ENCODE data around the gene SMG1. TPM values are rescaled to one million over a fixed set of nuclear protein-coding genes. Genes with fewer than 3 reads are reported as not detected.

SMG1 gene
- total RNA-seq, 3 donors from 2014 or later = 107 to 132 (median 110) TPM

DNA sequence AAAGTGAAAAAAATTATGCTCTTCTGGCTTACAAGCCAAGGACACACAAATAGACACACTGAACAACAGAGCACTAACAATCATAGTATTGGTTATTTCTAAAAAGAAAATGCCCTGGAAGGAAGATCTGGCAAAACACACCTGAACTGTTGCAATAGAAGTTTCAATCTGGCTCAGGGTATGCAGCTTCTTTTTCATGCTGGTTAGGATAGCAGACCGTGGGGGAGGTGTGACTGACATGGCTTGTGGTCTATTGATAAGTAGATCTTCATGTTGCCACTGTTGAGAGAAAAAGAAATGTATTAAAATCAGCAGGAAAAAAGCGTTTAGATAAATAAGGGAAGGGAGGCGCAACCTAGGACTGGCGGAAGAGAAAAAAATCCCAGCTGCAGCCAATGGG, 98.3 kb downstream of the SMG1 start:
- intact Hi-C loops (cut with DNase I; ENCODE audit: low total_unique reads) = no loop called here
- Histone ChIP-seq H3K27ac (no peak overlapping the region), H3K36me3 (no peaks in the 10 kb centered on the region), H3K4me3 (no peak overlapping the region), H3K27me3 (no peaks in the 10 kb centered on the region), H3K4me1 (no peaks in the 10 kb centered on the region), H3K9me3 (no peaks in the 10 kb centered on the region)
- DNase-seq (ENCODE audit: low spot score in 2 of 2) = no peak
- TF ChIP-seq, protein P1, sequence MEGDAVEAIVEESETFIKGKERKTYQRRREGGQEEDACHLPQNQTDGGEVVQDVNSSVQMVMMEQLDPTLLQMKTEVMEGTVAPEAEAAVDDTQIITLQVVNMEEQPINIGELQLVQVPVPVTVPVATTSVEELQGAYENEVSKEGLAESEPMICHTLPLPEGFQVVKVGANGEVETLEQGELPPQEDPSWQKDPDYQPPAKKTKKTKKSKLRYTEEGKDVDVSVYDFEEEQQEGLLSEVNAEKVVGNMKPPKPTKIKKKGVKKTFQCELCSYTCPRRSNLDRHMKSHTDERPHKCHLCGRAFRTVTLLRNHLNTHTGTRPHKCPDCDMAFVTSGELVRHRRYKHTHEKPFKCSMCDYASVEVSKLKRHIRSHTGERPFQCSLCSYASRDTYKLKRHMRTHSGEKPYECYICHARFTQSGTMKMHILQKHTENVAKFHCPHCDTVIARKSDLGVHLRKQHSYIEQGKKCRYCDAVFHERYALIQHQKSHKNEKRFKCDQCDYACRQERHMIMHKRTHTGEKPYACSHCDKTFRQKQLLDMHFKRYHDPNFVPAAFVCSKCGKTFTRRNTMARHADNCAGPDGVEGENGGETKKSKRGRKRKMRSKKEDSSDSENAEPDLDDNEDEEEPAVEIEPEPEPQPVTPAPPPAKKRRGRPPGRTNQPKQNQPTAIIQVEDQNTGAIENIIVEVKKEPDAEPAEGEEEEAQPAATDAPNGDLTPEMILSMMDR (IDR thresholded peaks at IDR 0.05) = no peak
- TF ChIP-seq POLR2A (IDR thresholded peaks at IDR 0.05) (no peak), POLR2AphosphoS5 (IDR thresholded peaks at IDR 0.05) (no peak)

DNA sequence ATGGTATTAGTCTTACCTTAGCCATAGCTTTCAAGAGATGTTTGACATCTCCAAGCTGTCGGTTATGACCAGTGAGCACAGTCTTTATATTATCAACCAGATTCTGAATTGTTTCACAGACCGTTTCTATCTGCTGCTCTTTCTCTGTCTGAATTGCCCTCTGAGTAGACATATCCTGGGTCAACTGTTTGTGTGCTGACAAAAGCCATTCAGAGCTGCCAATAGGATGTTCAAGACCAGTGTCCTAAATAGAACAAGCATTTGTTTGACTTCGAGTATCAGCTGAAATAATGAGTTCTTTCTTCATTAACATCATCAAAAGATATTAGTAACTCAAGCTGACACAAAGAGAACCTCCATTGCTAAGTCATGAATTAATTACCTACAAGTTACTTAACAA, 109.9 kb downstream of the SMG1 start:
- intact Hi-C loops (cut with DNase I; ENCODE audit: low total_unique reads) = no loop called here
- Histone ChIP-seq H3K36me3 (peaks cover 3% of the 10 kb centered on the region), H3K27me3 (no peaks in the 10 kb centered on the region), H3K27ac (no peak overlapping the region), H3K4me3 (no peak overlapping the region), H3K4me1 (no peaks in the 10 kb centered on the region), H3K9me3 (no peaks in the 10 kb centered on the region)
- no peak for DNase-seq (ENCODE audit: low spot score in 2 of 2)
- TF ChIP-seq, protein P1 (IDR thresholded peaks at IDR 0.05) = no peak
- TF ChIP-seq POLR2A (IDR thresholded peaks at IDR 0.05) (no peak), POLR2AphosphoS5 (IDR thresholded peaks at IDR 0.05) (no peak)

DNA sequence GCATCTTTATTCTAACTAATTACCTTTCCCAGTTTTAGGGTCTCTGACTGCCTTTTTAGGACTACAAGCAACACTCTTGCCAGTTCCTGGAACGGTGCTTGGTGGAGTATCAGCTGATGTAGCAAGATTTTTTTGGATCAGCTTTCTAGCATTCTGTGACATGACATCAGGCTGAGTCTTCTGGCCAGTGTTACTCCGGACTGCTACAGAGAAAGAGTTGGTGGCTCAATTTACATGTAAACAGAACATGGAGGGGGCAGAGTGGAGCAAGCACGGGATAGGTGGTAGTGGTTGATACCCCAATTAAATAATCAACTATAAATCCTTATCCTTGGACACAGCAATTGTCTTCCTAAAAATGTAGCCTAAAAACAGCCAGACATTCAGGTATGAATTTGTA, 114.3 kb downstream of the SMG1 start:
- H3K4me1 ChIP-seq = no peaks in the 10 kb centered on the region
- no peak overlapping the region for H3K4me3 ChIP-seq
- H3K36me3 ChIP-seq = peaks cover 17% of the 10 kb centered on the region
- H3K27ac ChIP-seq = no peak overlapping the region
- no peak for TF ChIP-seq POLR2AphosphoS5 (IDR thresholded peaks at IDR 0.05)
- no peak for TF ChIP-seq POLR2A (IDR thresholded peaks at IDR 0.05)
- TF ChIP-seq, protein P1 (IDR thresholded peaks at IDR 0.05) = no peak
- H3K27me3 ChIP-seq = no peaks in the 10 kb centered on the region
- DNase-seq (ENCODE audit: low spot score in 2 of 2) = no peak
- H3K9me3 ChIP-seq = no peaks in the 10 kb centered on the region
- intact Hi-C loops (cut with DNase I; ENCODE audit: low total_unique reads) = no loop called here

DNA sequence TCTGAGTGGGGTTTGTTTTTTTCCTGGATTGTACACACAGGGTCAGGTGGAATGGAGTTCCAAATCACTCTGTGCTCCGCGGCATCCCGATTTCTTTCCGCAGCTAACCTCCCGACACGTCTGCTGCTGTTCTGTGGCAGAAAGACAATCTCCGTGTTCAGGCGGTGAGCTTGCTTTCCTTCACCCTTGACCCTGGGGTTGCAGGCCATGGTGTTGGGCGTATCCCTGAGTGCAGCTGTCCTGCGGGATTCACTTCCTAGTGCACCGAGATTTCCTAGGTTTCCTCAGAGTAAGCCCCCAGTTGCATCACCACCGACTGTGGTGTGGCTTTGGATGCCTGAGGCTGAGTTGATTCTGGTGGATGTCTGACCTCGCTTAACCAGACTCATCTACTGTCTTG, 117.0 kb downstream of the SMG1 start:
- H3K27ac ChIP-seq = no peak overlapping the region
- no peak overlapping the region for H3K4me3 ChIP-seq
- no peak for DNase-seq (ENCODE audit: low spot score in 2 of 2)
- TF ChIP-seq POLR2A (IDR thresholded peaks at IDR 0.05) (no peak), POLR2AphosphoS5 (IDR thresholded peaks at IDR 0.05) (no peak)
- TF ChIP-seq, protein P1 (IDR thresholded peaks at IDR 0.05) = no peak
- no peaks in the 10 kb centered on the region for H3K9me3 ChIP-seq
- H3K27me3 ChIP-seq = no peaks in the 10 kb centered on the region
- intact Hi-C loops (cut with DNase I; ENCODE audit: low total_unique reads) = no loop called here
- peaks cover 17% of the 10 kb centered on the region for H3K36me3 ChIP-seq
- H3K4me1 ChIP-seq = no peaks in the 10 kb centered on the region

DNA sequence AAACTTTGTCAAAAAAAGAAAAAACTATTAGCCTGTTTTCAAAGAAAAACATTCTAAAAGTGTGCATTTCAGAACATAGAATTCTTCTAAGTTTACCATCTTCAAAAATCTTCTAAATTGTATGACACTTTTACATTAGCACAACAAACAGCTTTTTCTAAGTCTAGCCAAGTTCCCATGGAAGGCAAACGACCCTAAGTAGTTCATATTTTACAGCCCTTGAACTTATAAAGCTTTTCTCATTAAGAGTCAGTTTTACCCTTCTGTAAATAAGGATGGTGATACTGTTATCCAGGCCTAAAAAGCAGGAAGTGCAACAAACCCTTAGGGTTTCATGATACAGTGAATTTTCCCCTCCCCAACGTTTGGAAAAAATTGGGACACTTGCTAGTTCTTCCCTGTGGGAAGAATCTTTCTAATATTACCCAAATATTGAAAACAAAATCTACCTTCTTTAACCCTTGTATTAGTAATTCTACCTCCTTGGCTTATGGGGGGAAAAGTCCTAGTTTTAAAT, 120.9 kb downstream of the SMG1 start:
- Histone ChIP-seq H3K36me3 (peaks cover 13% of the 10 kb centered on the region), H3K4me1 (no peaks in the 10 kb centered on the region), H3K9me3 (no peaks in the 10 kb centered on the region), H3K4me3 (no peak overlapping the region), H3K27ac (no peak overlapping the region), H3K27me3 (no peaks in the 10 kb centered on the region)
- intact Hi-C loops (cut with DNase I; ENCODE audit: low total_unique reads) = no loop called here
- no peak for DNase-seq (ENCODE audit: low spot score in 2 of 2)
- TF ChIP-seq, protein P1 (IDR thresholded peaks at IDR 0.05) = no peak
- TF ChIP-seq POLR2A (IDR thresholded peaks at IDR 0.05) (no peak), POLR2AphosphoS5 (IDR thresholded peaks at IDR 0.05) (no peak)

All from breast epithelium (tissue), 4 donors.